ENCODE measurements around the gene HSPB1. TPM values are rescaled to one million over a fixed set of nuclear protein-coding genes. Genes with fewer than 3 reads are reported as not detected.

HSPB1 gene
- total and polyA plus RNA-seq, 12 donors: 1,266 to 6,886 (median 2,108) TPM

DNA sequence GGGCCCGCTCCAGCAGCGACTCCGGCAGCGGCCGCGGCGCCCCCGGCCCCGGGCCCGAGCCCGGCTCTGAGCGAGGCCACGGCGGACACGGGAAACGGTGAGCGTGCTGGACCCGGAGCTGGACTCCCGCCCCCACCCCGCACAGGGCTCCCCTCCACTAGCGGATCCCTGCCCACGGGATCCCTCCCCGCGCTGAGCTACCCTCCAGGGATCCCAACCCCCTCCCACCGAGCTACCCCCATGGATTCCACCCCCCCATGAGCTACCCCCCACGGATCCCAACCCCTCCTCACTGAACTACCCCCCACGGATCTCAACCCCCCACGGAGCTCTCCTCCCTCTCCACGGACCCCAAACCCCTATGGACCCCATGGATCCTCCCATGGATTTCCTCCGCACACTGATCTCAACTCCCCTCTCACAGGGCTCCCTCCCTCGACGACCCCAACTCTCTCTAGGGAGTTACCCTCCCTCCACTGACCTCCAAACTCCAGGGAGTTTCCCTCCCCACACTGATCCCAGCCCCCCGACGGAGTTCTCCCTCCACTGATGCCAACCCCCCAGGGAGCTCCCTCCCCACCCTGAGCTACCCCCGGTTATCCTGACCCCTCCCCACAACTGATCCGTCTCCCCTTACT lies 20.6 kb upstream of the HSPB1 start:
- no peaks in the 10 kb centered on the region for H3K9me3 ChIP-seq
- peaks cover 0 to 5% (median 0%) of the 10 kb centered on the region in 9 donors for H3K4me1 ChIP-seq
- H3K27ac ChIP-seq: no peak overlapping the region
- no peak for DNase-seq
- H3K27me3 ChIP-seq: peaks cover 3 to 70% (median 36%) of the 10 kb centered on the region in 7 donors
- ATAC-seq: peak in 2 of 8 donors; percentile 5 to 8
- WGBS, 2 donors: 1% methylated on average over 18 to 36 of the region's 36 CpGs
- TF ChIP-seq, protein P1, sequence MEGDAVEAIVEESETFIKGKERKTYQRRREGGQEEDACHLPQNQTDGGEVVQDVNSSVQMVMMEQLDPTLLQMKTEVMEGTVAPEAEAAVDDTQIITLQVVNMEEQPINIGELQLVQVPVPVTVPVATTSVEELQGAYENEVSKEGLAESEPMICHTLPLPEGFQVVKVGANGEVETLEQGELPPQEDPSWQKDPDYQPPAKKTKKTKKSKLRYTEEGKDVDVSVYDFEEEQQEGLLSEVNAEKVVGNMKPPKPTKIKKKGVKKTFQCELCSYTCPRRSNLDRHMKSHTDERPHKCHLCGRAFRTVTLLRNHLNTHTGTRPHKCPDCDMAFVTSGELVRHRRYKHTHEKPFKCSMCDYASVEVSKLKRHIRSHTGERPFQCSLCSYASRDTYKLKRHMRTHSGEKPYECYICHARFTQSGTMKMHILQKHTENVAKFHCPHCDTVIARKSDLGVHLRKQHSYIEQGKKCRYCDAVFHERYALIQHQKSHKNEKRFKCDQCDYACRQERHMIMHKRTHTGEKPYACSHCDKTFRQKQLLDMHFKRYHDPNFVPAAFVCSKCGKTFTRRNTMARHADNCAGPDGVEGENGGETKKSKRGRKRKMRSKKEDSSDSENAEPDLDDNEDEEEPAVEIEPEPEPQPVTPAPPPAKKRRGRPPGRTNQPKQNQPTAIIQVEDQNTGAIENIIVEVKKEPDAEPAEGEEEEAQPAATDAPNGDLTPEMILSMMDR (IDR thresholded peaks at IDR 0.05): no peak
- peak overlapping the region in 9 of 10 donors; percentile 28 to 57 (median 47) for H3K4me3 ChIP-seq
- no peaks in the 10 kb centered on the region for H3K36me3 ChIP-seq
- intact Hi-C loops (cut with DNase I): loop anchor here in 5 of 10 donors (5.0 to 10.0 kb wide), 3 partner anchors 35 to 217 kb away; no protein-coding TSS in a partner anchor

DNA sequence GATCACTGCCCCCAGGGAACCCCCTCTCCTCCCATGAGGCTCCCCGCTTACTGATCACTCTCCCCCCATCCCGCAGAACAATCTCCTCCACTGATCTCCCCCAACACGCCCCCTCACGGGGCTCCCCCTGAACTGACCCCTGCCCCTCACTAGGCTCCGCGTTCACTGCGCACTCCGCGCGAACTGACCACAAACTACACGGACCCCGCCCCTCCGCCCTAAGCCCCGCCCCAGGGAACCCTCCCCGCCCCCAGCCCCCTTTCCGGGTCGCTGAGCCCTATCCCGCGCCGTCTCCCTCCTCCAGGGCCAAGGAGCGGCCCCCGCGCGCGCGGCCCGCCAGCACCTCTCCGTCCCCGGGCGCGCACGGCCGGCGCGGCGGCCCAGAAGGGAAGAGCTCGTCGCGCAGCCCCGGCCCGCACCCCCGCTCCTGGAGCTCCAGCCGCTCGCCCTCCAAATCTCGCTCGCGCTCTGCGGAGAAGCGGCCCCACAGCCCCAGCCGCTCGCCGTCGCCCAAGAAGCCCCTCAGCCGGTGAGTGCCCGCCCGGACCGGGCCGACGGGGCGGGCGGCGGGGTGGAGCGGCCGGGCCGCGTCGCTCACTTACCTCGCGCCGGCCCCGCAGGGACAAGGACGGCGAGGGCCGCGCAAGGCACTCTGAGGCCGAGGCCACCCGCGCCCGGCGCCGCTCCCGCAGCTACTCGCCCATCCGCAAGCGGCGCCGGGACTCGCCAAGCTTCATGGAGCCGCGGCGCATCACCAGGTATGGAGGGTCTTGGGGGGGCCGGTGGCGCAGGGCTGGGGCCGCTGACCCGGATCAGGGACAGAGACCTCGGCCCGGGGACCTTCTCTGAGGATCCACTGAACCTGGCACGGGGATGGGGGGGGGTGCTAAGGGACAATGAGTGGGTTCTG lies 19.9 kb upstream of the HSPB1 start:
- Histone ChIP-seq H3K27ac (peak overlapping the region in 1 of 10 donors; percentile 29), H3K4me1 (peaks cover 0 to 5% (median 0%) of the 10 kb centered on the region in 9 donors), H3K27me3 (peaks cover 3 to 65% (median 31%) of the 10 kb centered on the region in 7 donors), H3K9me3 (no peaks in the 10 kb centered on the region), H3K4me3 (peak overlapping the region in 9 of 10 donors; percentile 45 to 57 (median 47)), H3K36me3 (no peaks in the 10 kb centered on the region)
- TF ChIP-seq, protein P1 (IDR thresholded peaks at IDR 0.05): no peak
- intact Hi-C loops (cut with DNase I): loop anchor here in 5 of 10 donors (5.0 to 10.0 kb wide), 3 partner anchors 35 to 218 kb away; no protein-coding TSS in a partner anchor
- 1 to 2% methylated on average over 78 to 98 of the region's 98 CpGs for WGBS, 2 donors
- DNase-seq: peak in 1 of 2 donors; percentile 59
- ATAC-seq: peak; percentile 18 to 75 (median 64)

DNA sequence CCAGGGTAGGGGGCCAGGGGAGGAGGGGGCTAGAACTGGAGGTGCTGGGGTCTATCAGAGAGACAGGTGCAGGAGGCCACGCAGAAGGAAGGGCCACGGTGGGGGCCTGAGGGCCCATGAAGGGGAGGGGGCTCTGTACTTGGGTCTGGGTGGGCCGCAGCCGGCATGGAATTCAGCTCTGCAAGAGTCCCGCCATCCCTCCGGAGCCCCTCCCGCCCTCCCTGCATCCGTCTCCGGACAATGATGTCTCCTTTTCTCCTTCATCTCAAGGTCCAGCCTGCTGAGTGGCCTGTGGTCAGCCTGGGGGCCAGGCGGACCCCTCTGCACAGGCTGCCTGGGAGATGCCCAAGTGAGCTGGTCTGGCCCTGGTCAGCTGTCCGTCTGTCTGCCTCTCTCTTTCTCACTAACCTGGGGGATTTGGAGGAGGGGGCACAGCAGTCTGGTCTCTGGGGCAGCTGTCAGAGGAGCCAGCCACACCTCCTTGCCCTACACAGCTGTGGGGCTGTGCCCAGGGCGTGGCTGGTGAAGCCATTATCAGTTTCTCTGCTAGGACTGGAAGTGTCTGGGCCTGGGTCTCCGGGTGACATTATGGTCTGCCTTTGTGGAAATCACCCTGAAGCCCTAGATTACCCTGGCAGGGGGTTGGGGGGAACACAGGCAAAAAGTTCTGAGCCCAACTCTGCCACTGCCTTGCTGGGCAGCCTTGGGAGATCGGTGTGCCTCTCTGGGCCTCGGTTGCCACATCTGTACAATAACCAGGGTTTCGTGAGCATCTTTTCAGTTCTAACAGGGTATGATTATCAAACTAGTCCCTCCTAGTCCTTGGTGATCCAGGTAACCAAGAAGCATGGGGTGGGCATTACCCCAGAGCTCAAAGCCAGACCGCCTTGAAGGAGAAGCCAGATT lies 19.0 kb upstream of the HSPB1 start:
- intact Hi-C loops (cut with DNase I): loop anchor here in 5 of 10 donors (5.0 to 10.0 kb wide), 3 partner anchors 34 to 219 kb away; no protein-coding TSS in a partner anchor
- no peak overlapping the region for H3K27ac ChIP-seq

More for the DNA sequence above, 19.0 kb upstream of the HSPB1 start:
- ATAC-seq: no peak
- H3K9me3 ChIP-seq: no peaks in the 10 kb centered on the region
- peaks cover 3 to 65% (median 30%) of the 10 kb centered on the region in 7 donors for H3K27me3 ChIP-seq
- H3K4me3 ChIP-seq: peak overlapping the region in 6 of 10 donors; percentile 45 to 57 (median 47)
- no peaks in the 10 kb centered on the region for H3K36me3 ChIP-seq
- TF ChIP-seq, protein P1 (IDR thresholded peaks at IDR 0.05): no peak
- DNase-seq: no peak
- 68 to 71% methylated on average over 17 of the region's 17 CpGs for WGBS, 2 donors
- peaks cover 0 to 5% (median 0%) of the 10 kb centered on the region in 9 donors for H3K4me1 ChIP-seq
